ENCODE results near the gene RTCA.

- TF ChIP-seq EZH2 (IDR thresholded peaks at IDR 0.05) (no peak), CTCF (IDR thresholded peaks at IDR 0.05) (no peak)
These were observed 43.8 kb downstream of the RTCA start for GRCh38 chr1:100309863-100310262.

Measured in neural progenitor cell (in vitro differentiated cells).